NCI-H446 treated with DMSO at 0.1 percent for 48 hours (cell line): ENCODE measurements around the gene ABCA3.
A peak's percentile ranks its signal among the peaks of the same experiment; 100 is the strongest.
"Not testable (repeated sequence)": the region's sequence is repeated elsewhere in the genome, so short reads cannot be mapped to it uniquely, and the experiment has no call there.

Experiments used
- DNase-seq: peaks from one replicate; lab custom pipeline; 2025; lab: John Stamatoyannopoulos, UW

The ABCA3 gene

DNA sequence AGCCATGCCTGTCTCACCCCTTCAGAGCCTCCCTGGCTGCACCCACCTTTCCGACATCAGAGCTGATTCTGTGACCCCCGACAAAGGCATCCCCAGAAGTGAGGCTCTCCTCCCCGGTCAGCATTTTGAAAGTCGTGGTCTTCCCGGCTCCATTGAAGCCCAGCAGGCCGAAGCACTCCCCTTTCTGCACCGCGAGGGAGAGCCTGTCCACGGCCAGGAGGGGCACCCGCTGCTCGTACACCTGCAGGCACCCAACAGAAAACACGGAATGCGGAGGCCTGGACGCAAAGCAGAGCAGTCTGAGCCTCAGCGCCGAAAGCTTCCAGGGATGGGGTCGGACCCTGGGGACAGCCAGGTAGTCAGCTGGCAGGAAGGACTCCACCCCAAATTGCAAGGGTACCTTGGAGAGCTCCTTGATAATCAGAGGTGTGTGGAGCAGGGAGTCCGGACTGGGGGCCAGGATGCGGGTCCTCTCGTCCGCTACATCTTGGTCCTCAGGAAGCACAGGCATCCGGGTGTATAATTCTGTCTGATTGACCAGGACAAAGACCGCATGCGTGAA lies 59.5 kb downstream of the ABCA3 start:
- no peak for DNase-seq

DNA sequence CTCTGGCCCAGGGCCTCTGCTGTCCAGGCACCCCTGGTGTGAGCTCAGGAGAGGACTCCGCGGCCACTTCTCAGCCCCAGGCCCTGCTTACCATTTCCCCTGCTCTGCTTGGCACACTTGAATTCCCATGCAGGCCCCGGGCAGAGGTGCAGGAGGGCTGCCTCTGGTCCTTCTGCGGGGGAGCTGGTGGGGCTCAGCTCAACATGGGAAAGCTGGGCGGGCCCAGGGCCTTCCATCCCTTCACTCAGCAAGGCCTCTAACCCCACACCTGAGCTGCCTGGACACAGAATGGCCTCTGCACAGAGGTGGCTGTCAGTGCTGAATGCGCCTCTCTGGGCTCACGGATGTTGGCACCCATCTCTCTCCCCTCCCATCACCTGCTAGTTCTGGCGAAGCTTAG lies 60.1 kb downstream of the ABCA3 start:
- no peak for DNase-seq

GRCh38 chr16:2278956-2279800 lies 61.4 kb downstream of the ABCA3 start:
- DNase-seq, result no peak

- no peak for DNase-seq
These were observed 62.3 kb downstream of the ABCA3 start for GRCh38 chr16:2278272-2278608.

DNA sequence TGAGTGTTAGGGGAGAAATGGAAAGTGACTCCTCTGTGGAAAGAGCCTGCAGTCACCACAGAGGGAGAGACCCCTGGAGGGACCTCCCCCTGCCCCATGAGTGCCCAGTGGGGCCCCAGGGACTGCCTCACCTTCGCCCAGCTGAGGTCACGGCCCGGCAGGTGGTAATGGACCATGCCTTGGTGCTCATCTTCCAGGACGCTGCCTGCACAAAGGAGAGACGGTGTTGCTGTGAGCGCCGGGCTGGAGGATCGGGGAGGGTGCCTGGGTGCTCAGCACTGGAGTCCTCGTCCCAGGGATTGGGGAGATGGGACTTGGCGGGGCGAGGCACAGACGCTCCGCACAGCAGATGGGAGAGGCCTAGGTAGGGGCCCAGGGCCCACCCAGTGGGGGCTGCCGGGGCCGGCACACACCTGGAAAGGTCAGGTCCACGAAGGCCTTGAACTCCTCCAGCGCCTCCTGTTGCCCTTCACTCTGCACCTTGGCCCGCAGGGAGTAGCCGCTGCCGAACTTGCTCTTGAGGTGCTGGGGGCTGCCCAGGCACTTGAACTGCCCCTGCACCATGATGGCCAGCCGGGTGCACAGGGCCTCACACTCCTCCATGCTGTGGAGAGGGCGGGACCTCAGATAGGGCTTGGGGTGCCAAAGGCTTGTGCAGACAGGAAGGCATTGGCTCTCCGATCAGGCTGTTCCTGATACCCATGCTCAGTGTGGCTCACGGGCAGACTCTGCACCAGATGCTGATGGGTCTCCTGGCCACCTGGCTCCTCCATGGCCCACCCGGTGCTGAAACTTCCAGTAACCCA lies 62.9 kb downstream of the ABCA3 start:
- DNase-seq, result no peak

GRCh38 chr16:2276368-2277195 lies 63.9 kb downstream of the ABCA3 start:
- DNase-seq, result no peak

DNA sequence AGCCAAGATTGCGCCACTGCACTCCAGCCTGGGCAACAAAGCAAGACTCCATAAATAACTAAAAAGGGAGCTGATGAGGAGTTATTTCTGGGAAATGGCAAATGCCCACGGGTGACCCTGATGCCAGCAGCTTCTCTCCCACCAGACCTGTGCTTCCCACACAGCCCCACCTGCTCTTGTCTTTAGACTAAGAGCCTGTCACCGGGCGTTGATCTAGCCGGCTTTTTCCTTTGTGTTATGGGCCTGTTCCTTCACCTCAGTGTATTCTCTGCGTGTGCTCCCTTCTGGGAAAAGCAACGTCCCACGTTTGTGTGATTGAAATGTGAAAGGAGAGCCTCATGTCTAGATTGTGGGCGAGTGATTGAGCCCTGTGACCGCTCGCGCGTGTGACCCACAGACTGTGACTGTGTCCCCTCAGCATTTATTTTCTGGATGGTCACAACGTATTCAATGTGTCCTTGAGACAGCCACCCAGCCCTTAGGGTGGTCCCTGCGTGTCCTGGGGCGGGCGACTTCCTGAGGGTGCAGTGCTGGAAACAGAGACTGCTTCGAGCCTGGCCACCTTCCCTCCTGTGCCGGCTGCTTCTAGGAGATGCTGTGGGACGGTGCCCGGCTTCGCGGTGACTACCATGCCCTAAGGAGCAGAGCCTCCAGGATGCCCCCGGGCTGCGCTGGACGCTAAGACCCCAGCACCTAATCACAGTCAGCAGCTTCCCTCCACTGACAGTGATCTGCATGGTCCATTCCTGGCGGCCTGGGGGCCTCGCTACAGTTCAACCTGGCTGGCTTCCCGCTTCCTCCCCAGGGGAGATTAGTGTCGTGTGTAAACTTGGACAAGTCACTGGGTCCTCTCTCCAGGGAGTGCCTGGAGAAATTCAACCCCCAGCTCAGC lies 64.8 kb downstream of the ABCA3 start:
- DNase-seq, result no peak

- no peak for DNase-seq
These were observed 66.6 kb downstream of the ABCA3 start for GRCh38 chr16:2273931-2274330.

DNA sequence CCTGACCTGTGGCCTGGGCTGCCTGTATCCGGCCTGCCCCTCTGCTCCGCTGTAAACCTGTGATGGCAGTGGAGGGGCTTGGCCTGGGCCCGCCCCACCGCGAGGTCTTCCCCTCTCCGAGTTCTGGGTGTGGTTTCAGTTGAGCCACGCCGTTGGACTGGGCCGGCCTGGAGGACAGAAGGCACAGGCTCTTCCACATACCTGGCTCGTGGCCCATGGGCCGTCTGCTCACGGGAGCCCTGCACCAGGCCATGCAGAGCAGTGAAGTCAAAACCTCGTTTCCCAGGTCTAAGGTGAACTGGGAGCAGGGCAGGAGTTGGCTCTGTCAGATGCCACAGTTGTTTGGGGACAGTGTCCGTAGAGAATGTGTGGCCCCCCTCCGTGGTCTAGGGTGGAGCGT lies 67.0 kb downstream of the ABCA3 start:
- no peak for DNase-seq

DNA sequence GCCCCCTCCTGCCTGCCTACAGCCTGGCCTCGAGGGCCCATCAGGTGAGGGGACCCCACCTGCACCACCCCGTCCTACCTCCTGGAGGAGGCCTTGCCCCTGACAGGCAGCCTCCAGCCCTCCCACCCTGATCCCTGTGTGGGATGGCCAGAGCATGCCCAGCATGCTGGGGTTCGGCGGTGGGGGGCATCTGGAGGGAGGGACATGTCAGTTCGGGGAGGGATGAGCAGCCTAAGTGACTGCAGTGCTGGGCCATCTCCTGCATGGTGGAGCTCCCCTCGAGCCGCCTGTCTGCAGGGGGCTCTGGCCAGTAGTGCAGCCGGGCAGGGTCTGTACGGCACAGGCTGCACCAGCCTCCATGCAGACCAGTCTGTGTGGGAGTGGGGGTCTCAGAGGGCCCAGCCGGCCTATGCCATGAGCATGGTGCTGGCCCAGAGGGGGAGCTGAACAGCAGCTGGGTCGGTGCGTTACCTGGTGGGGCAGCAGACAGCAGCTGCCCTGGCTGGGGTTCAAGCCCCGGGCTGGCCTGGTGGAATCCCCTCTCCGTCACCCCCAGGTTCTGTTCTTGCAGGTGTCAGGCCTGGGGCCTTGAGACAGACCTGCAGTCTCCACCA lies 68.6 kb downstream of the ABCA3 start:
- no peak for DNase-seq

DNA sequence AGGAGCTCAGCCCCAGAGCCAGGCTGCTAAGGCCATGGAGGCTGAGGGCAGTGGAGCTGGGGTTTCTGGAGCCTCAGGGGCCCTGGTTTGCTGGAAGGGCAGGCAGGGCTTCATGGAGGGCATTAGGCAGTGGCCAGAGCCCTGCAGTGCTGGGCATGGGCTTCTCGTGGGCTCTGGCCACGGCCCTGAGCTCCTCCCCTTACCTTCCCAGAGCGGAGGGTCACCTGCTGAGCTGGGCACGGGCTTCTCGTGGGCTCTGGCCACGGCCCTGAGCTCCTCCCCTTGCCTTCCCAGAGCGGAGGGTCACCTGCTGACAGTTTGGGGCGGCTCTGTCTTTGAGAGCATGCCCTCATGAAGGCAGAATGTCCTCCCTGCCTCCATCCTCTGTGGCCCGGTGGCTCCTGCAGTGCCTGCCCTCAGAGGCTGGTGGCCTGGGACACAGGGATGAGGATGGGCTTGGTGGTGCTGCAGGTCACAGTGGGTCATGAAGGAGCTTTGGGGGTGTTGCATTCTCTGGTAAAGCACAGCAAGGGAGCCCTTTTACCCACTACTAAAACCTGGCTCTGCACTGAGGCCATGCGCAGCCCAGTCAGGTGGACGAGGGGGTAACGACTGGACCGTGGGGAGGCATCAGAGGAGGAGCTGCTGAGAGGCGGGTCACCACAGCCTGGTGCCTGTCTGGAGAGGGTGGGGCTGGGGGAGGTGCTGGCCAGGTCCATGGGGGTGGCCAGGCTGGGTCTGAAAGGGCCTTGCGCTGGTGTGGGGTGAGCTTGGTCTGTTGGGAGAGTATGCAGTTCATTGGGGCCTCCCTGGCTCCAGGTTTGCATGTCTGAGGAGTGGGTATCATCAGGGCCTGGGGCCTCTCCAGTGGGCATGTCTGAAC lies 69.7 kb downstream of the ABCA3 start:
- no peak for DNase-seq

DNA sequence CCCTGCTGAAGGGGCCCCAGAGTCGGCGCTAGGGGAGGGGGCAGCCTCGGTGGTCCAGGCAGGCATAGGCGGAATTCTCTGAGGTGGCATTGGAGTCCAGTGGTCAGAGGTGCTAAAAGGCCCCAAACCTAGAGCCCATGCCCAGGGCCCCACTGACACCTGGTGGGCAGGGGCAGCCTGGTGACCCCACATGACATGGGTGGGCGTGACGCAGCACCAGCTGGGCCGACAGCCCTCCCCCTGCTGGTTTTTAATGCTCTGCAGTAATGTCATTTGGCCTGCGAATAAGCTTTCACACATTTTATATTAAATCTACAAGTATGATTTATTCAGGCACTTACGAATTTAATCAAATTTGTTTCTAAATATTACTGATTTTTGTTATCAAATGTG lies 70.5 kb downstream of the ABCA3 start:
- no peak for DNase-seq

GRCh38 chr16:2267913-2268666 lies 72.4 kb downstream of the ABCA3 start, which contains the start of gene RNPS1:
Gene RNPS1 (minus strand): TSS chr16:2268126. CDS start chr16:2264643, 3,483 bp downstream.
- DNase-seq, result peak; percentile 80

DNA sequence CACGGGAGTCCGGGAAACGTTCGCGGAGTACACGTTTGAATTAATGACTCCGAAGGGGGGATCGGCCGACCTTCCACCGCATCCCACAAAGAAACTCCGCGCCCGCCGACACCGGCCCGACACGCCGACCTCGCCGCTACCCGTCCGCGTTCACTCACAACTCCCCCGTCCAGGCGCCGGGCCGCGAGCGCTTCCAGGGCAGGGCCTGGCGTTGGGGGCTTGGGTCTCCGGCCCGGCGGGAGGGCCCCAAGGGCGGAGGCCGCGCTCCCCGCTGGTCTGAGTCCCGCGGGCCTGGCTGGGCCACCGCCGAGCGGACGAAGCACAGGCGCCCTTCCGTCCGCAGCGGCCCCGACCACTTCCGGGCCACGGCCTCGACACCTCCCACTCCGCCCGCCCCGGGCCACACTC lies 73.0 kb downstream of the ABCA3 start:
- peak; percentile 47 for DNase-seq

GRCh38 chr16:2266887-2267286 lies 73.6 kb downstream of the ABCA3 start:
- not testable (repeated sequence) for DNase-seq

DNA sequence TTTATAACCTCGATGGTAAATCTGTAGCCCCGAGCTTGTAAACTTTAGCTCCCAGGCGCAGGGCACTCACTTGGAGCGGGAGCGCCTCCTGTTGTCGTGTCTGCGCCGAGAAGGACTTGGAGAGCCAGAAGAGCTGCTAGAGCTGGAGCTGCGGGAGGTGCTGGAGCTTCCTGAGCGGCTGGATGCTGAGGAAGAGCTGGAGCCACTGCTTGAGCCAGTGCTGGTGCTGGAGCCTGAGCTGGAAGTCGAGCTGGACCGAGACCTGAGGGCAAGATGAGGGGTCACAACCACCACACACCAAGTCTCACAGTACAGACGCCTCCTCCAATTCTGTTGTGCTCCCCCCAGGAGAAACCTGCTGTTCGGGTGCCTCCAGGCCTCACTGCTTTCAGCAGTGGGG lies 77.5 kb downstream of the ABCA3 start:
- not testable (repeated sequence) for DNase-seq

- DNase-seq, result no peak
These were observed 80.3 kb downstream of the ABCA3 start for GRCh38 chr16:2260250-2260649.

- DNase-seq, result not testable (repeated sequence)
These were observed 82.0 kb downstream of the ABCA3 start for GRCh38 chr16:2258530-2258929.

DNA sequence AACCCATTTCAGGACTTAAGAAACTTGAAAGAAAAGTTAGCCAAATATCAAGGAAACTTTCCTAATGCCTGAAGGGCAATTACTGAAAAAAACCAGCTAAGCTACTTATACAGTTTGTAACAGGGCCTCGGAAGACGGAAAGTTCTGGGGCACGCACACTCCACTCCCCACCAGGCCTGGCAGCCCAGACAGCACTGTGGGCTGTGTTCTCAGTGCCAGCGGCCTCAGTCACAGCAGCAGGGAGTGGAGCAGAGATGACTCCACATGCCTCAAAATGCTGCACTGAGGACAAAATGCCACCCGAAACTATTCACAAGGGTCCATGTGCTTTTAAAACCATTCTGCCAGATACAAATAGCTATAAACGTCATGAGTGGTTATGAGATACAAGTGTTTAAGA lies 82.8 kb downstream of the ABCA3 start:
- no peak for DNase-seq
